GM10847 (cell line): ENCODE results near the gene SSR4.

ENCODE experiments used
- POLR2A ChIP-seq: IDR thresholded peaks from 2 replicates; pipeline ENCODE4 v1.6.1; 2011; ENCODE audit not compliant: insufficient read length; ENCODE audit errors: extremely low read depth

Gene SSR4

GRCh38 chrX:153828723-153829548 is 34.5 kb downstream of the SSR4 start:
- TF ChIP-seq POLR2A: no peak

DNA sequence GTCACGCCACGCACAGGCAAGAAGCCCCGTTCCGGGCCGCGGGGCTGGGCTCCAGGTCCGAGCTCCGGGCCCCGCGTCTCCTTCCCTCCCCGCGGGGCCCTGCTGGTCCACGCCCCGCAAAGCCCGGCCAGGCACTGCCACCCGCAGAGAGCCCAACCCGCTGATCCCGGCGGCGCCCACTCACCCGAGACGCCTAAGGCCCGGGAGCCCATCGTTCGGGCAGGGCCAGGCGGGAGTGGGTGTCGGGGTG is 35.0 kb downstream of the SSR4 start:
- TF ChIP-seq POLR2A: no peak

GRCh38 chrX:153829799-153830639 is 35.6 kb downstream of the SSR4 start, which contains the start of gene PDZD4:
TSS of gene PDZD4 (minus strand) at chrX:153830544. CDS start at chrX:153830298, 246 bp downstream.
- no peak for TF ChIP-seq POLR2A

DNA sequence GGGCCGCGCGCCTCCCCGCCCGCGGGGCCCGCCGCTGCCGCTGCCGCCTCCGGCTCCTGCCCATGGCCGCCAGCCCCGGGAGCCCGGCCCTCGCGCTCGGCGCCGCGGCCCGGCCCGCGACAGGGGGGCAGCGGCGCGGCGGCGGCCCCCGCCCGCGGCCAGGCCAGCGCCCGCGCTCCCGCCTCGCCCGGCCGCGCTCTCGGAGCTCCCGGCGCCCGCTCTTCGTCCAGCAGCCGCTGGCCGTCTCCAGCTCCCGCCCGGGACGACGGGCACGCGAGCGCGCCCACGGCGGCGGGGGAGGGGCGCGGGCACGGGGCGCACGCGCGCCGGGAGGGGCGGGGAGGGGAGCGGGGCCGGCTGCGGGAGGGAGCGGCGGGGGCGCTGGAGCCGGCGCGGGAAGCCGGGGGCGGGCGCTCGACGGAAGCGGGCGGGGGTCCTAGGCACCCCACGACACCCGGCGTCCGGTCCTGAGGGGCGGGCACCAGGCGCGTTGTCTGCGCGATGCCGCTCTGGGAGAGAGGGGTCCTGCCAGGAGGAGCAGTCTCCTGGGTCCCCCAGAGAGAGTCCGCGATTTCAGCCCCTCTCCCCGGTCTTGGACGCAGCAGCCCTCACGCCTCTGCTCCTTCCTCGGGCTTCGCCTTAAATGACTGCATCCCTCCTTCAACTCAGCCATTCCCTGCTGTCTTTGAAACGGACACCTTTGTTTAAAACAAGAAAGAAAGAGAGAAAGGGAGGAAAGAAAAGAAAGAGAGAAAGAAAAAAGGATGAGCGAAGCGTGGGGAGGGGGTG is 36.4 kb downstream of the SSR4 start:
- TF ChIP-seq POLR2A: no peak

GRCh38 chrX:153831429-153832150 is 37.1 kb downstream of the SSR4 start:
- no peak for TF ChIP-seq POLR2A

DNA sequence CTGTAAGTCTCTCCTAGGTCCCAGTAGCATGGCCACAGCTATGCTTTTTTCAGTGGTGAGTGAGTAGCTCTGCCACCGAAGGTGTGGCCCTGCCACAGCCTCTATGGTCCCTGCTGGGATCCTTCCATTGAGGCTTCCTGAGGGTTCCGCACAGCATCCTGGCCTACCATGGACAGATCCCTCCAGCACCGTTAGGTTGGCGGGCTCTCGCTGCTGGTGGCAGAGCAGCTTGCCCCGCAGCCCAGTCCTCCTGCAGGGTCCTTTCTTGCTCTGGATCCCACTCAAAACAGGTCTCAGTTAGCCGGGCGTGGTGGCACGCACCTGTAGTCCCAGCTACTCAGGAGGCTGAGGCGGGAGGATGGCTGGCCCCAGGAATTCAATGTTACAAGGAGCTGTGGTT is 38.3 kb downstream of the SSR4 start:
- TF ChIP-seq POLR2A: no peak

DNA sequence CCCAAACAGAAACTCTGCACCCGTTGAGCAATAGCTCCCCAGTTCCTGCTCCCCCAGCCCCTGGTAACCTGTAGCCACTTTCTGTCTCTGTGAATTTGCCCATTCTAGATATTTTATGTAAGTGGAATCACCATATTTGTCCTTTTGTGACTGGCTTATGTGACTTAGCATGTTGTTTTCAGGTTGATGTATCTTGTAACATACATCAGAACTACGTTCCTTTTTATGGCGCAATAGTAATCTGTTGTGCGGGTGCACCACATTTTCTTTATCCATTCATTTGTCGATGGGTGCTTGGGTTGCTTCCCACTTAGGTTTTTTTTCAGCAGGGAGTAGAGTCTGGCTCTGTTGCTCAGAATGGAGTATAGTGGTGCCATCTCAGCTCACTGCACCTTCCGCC is 42.5 kb downstream of the SSR4 start:
- TF ChIP-seq POLR2A: no peak

GRCh38 chrX:153844509-153845082 is 50.1 kb downstream of the SSR4 start:
- no peak for TF ChIP-seq POLR2A

- no peak for TF ChIP-seq POLR2A
These were observed 50.7 kb downstream of the SSR4 start for GRCh38 chrX:153845195-153845594.

GRCh38 chrX:153845842-153846241 is 51.4 kb downstream of the SSR4 start:
- TF ChIP-seq POLR2A: no peak
